Naive B cell (primary cell): ENCODE measurements around the gene CMSS1. TPM values are rescaled to one million over a fixed set of nuclear protein-coding genes. Genes with fewer than 3 reads are reported as not detected.

ENCODE experiments used
- ATAC-seq, 2 donors: fragments of 150-1000 bp; cut with Tn5 transposase; 2 replicates each; pipeline ENCODE4 v1.10.0; 2021; ENCODE audit warnings: low read depth in 2 of 2, mild to moderate bottlenecking in 2 of 2, moderate library complexity in 2 of 2
- DNase-seq: peaks from one replicate; pipeline ENCODE4 v3.0.0; 2022
- H3K27ac Mint-ChIP-seq, 6 donors: one replicate each; pipeline ENCODE4 v1.8.0; 2020 to 2022; ENCODE audit warnings: mild to moderate bottlenecking in 6 of 6, mixed read lengths in 6 of 6, moderate library complexity in 5 of 6, inconsistent platforms in 2 of 6
- H3K27me3 Mint-ChIP-seq, 3 donors: one replicate each; pipeline ENCODE4 v1.8.0; 2021 to 2022; ENCODE audit warnings: mixed read lengths in 3 of 3, mild to moderate bottlenecking in 1 of 3
- H3K36me3 Mint-ChIP-seq, 2 donors: one replicate each; pipeline ENCODE4 v1.8.0; 2020 to 2022; ENCODE audit warnings: mixed read lengths in 2 of 2, inconsistent platforms in 1 of 2, mild to moderate bottlenecking in 1 of 2
- H3K4me1 Mint-ChIP-seq, 3 donors: one replicate each; pipeline ENCODE4 v1.8.0; 2020 to 2022; ENCODE audit warnings: mixed read lengths in 3 of 3, inconsistent platforms in 1 of 3, mild to moderate bottlenecking in 1 of 3, moderate library complexity in 1 of 3
- H3K4me3 Mint-ChIP-seq, 8 donors: one replicate each; pipeline ENCODE4 v1.8.0; 2020 to 2022; ENCODE audit warnings: mild to moderate bottlenecking in 8 of 8, mixed read lengths in 8 of 8, moderate library complexity in 8 of 8, inconsistent platforms in 2 of 8
- H3K9me3 Mint-ChIP-seq, 7 donors: one replicate each; pipeline ENCODE4 v1.8.0; 2020 to 2022; ENCODE audit warnings: mixed read lengths in 7 of 7, mild to moderate bottlenecking in 5 of 7, inconsistent platforms in 2 of 7, moderate library complexity in 1 of 7
- polyA plus RNA-seq, 6 donors: library from polyadenylated mRNA; unstranded; fragments of 300-500 nt; fragmentation: Illumina TruSeq; gene quantifications; one replicate each; pipeline ENCODE4 v1.2.3, GENCODE V29; 2021; ENCODE audit warnings: low read depth in 6 of 6

The CMSS1 gene
- polyA plus RNA-seq, 6 donors from 2014 or later, result 18.6 to 80.3 (median 26.7) TPM

GRCh38 chr3:99982650-99983049, 165.0 kb downstream of the CMSS1 start:
- H3K27ac Mint-ChIP-seq, result no peak overlapping the region
- no peaks in the 10 kb centered on the region for H3K36me3 Mint-ChIP-seq
- DNase-seq, result no peak
- peaks cover 4 to 26% (median 18%) of the 10 kb centered on the region in 3 donors for H3K4me1 Mint-ChIP-seq
- H3K9me3 Mint-ChIP-seq, result peaks cover 0 to 3% (median 0%) of the 10 kb centered on the region in 7 donors
- no peak overlapping the region for H3K4me3 Mint-ChIP-seq
- ATAC-seq, result no peak
- H3K27me3 Mint-ChIP-seq, result no peaks in the 10 kb centered on the region

GRCh38 chr3:99984139-99984538, 166.5 kb downstream of the CMSS1 start:
- peaks cover 6 to 24% (median 20%) of the 10 kb centered on the region in 3 donors for H3K4me1 Mint-ChIP-seq
- no peak overlapping the region for H3K27ac Mint-ChIP-seq
- H3K27me3 Mint-ChIP-seq, result no peaks in the 10 kb centered on the region
- no peaks in the 10 kb centered on the region for H3K36me3 Mint-ChIP-seq
- no peak for DNase-seq
- no peak overlapping the region for H3K4me3 Mint-ChIP-seq
- ATAC-seq, result no peak
- peaks cover 0 to 3% (median 0%) of the 10 kb centered on the region in 7 donors for H3K9me3 Mint-ChIP-seq

GRCh38 chr3:99984668-99985067, 167.0 kb downstream of the CMSS1 start:
- Mint-ChIP-seq H3K36me3 (no peaks in the 10 kb centered on the region), H3K27me3 (no peaks in the 10 kb centered on the region), H3K4me1 (peaks cover 9 to 29% (median 23%) of the 10 kb centered on the region in 3 donors), H3K9me3 (peaks cover 0 to 3% (median 0%) of the 10 kb centered on the region in 7 donors), H3K4me3 (no peak overlapping the region), H3K27ac (peak overlapping the region in 2 of 6 donors; percentile 30)
- DNase-seq (no peak), ATAC-seq (no peak)

- H3K9me3 Mint-ChIP-seq, result peaks cover 0 to 24% (median 16%) of the 10 kb centered on the region in 7 donors
- no peak overlapping the region for H3K27ac Mint-ChIP-seq
- H3K4me1 Mint-ChIP-seq, result peaks cover 9 to 41% (median 11%) of the 10 kb centered on the region in 3 donors
- DNase-seq, result no peak
- no peak for ATAC-seq
- H3K4me3 Mint-ChIP-seq, result no peak overlapping the region
- H3K36me3 Mint-ChIP-seq, result peaks cover 13 to 20% of the 10 kb centered on the region in 2 donors
- H3K27me3 Mint-ChIP-seq, result no peaks in the 10 kb centered on the region
These were observed 172.5 kb downstream of the CMSS1 start for GRCh38 chr3:99990179-99990578.

GRCh38 chr3:99997293-99997692, 179.6 kb downstream of the CMSS1 start:
- ATAC-seq (no peak), DNase-seq (no peak)
- H3K4me1 Mint-ChIP-seq, result peaks cover 3 to 13% (median 10%) of the 10 kb centered on the region in 3 donors
- no peak overlapping the region for H3K4me3 Mint-ChIP-seq
- peak overlapping the region in 1 of 6 donors; percentile 22 for H3K27ac Mint-ChIP-seq
- H3K36me3 Mint-ChIP-seq, result peaks cover 17 to 30% of the 10 kb centered on the region in 2 donors
- H3K9me3 Mint-ChIP-seq, result peaks cover 4 to 30% (median 23%) of the 10 kb centered on the region in 7 donors
- no peaks in the 10 kb centered on the region for H3K27me3 Mint-ChIP-seq

- H3K36me3 Mint-ChIP-seq, result peaks cover 6 to 14% of the 10 kb centered on the region in 2 donors
- DNase-seq (no peak), ATAC-seq (no peak)
- no peak overlapping the region for H3K4me3 Mint-ChIP-seq
- H3K4me1 Mint-ChIP-seq, result peaks cover 7 to 19% (median 13%) of the 10 kb centered on the region in 3 donors
- H3K9me3 Mint-ChIP-seq, result peaks cover 4 to 15% (median 7%) of the 10 kb centered on the region in 7 donors
- H3K27me3 Mint-ChIP-seq, result no peaks in the 10 kb centered on the region
- H3K27ac Mint-ChIP-seq, result no peak overlapping the region
These were observed 181.9 kb downstream of the CMSS1 start for GRCh38 chr3:99999536-99999935.

- H3K4me3 Mint-ChIP-seq, result no peak overlapping the region
- ATAC-seq, result no peak
- no peaks in the 10 kb centered on the region for H3K27me3 Mint-ChIP-seq
- H3K4me1 Mint-ChIP-seq, result peaks cover 10 to 18% (median 13%) of the 10 kb centered on the region in 3 donors
- DNase-seq, result no peak
- H3K9me3 Mint-ChIP-seq, result peaks cover 0 to 6% (median 5%) of the 10 kb centered on the region in 7 donors
- no peak overlapping the region for H3K27ac Mint-ChIP-seq
- H3K36me3 Mint-ChIP-seq, result peaks cover 4 to 6% of the 10 kb centered on the region in 2 donors
These were observed 183.4 kb downstream of the CMSS1 start for GRCh38 chr3:100001083-100001482.

- Mint-ChIP-seq H3K27me3 (no peaks in the 10 kb centered on the region), H3K27ac (peak overlapping the region in 2 of 6 donors; percentile 21 to 38), H3K4me1 (peaks cover 10 to 14% (median 13%) of the 10 kb centered on the region in 3 donors), H3K9me3 (peaks cover 0 to 2% (median 0%) of the 10 kb centered on the region in 7 donors), H3K4me3 (no peak overlapping the region), H3K36me3 (peaks cover 0 to 4% of the 10 kb centered on the region in 2 donors)
- DNase-seq (no peak), ATAC-seq (no peak)
These were observed 184.0 kb downstream of the CMSS1 start for GRCh38 chr3:100001526-100002270.

- Mint-ChIP-seq H3K9me3 (peaks cover 0 to 2% (median 0%) of the 10 kb centered on the region in 7 donors), H3K4me3 (no peak overlapping the region), H3K27ac (peak overlapping the region in 3 of 6 donors; percentile 34 to 62 (median 49)), H3K4me1 (peaks cover 10 to 14% (median 13%) of the 10 kb centered on the region in 3 donors), H3K36me3 (peaks cover 0 to 4% of the 10 kb centered on the region in 2 donors), H3K27me3 (no peaks in the 10 kb centered on the region)
- ATAC-seq (no peak), DNase-seq (no peak)
These were observed 185.1 kb downstream of the CMSS1 start for GRCh38 chr3:100002599-100003350.

GRCh38 chr3:100003609-100004503, 186.2 kb downstream of the CMSS1 start:
- H3K36me3 Mint-ChIP-seq, result peaks cover 0 to 1% of the 10 kb centered on the region in 2 donors
- DNase-seq (no peak), ATAC-seq (no peak)
- H3K27me3 Mint-ChIP-seq, result no peaks in the 10 kb centered on the region
- H3K27ac Mint-ChIP-seq, result peak overlapping the region in 1 of 6 donors; percentile 28
- peak overlapping the region in 1 of 8 donors; percentile 30 for H3K4me3 Mint-ChIP-seq
- H3K4me1 Mint-ChIP-seq, result peaks cover 10 to 14% (median 13%) of the 10 kb centered on the region in 3 donors
- peaks cover 0 to under 1% (median 0%) of the 10 kb centered on the region in 7 donors for H3K9me3 Mint-ChIP-seq

GRCh38 chr3:100004931-100005330, 187.3 kb downstream of the CMSS1 start:
- no peaks in the 10 kb centered on the region for H3K36me3 Mint-ChIP-seq
- H3K27ac Mint-ChIP-seq, result peak overlapping the region in 1 of 6 donors; percentile 20
- ATAC-seq (no peak), DNase-seq (no peak)
- no peak overlapping the region for H3K4me3 Mint-ChIP-seq
- H3K4me1 Mint-ChIP-seq, result peaks cover 18 to 22% (median 21%) of the 10 kb centered on the region in 3 donors
- no peaks in the 10 kb centered on the region for H3K27me3 Mint-ChIP-seq
- H3K9me3 Mint-ChIP-seq, result no peaks in the 10 kb centered on the region

GRCh38 chr3:100005665-100006393, 188.2 kb downstream of the CMSS1 start:
- Mint-ChIP-seq H3K27me3 (no peaks in the 10 kb centered on the region), H3K27ac (peak overlapping the region in 1 of 6 donors; percentile 71), H3K4me1 (peaks cover 22 to 24% (median 24%) of the 10 kb centered on the region in 3 donors), H3K9me3 (no peaks in the 10 kb centered on the region), H3K4me3 (no peak overlapping the region), H3K36me3 (no peaks in the 10 kb centered on the region)
- DNase-seq (no peak), ATAC-seq (no peak)
